ENCODE data around the gene INAFM2.

Gene INAFM2

GRCh38 chr15:40334941-40335795 is 11.7 kb downstream of the INAFM2 start:
- TF ChIP-seq MAX (IDR thresholded peaks at IDR 0.05; ENCODE audit: low read depth, low read length), result peak; percentile 70
- TF ChIP-seq MYC (IDR thresholded peaks at IDR 0.05; ENCODE audit: low read depth, low read length), result no peak
- no peak overlapping the region for H3K4me3 ChIP-seq (ENCODE audit: low read depth, low read length)
- DNase-seq (ENCODE audit: low read depth), result peak; percentile 59

- no peak for DNase-seq (ENCODE audit: low read depth)
- TF ChIP-seq, protein P1, sequence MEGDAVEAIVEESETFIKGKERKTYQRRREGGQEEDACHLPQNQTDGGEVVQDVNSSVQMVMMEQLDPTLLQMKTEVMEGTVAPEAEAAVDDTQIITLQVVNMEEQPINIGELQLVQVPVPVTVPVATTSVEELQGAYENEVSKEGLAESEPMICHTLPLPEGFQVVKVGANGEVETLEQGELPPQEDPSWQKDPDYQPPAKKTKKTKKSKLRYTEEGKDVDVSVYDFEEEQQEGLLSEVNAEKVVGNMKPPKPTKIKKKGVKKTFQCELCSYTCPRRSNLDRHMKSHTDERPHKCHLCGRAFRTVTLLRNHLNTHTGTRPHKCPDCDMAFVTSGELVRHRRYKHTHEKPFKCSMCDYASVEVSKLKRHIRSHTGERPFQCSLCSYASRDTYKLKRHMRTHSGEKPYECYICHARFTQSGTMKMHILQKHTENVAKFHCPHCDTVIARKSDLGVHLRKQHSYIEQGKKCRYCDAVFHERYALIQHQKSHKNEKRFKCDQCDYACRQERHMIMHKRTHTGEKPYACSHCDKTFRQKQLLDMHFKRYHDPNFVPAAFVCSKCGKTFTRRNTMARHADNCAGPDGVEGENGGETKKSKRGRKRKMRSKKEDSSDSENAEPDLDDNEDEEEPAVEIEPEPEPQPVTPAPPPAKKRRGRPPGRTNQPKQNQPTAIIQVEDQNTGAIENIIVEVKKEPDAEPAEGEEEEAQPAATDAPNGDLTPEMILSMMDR (IDR thresholded peaks at IDR 0.05; ENCODE audit: low read depth, low read length), result no peak
- TF ChIP-seq MYC (IDR thresholded peaks at IDR 0.05; ENCODE audit: low read depth, low read length) (no peak), MAX (IDR thresholded peaks at IDR 0.05; ENCODE audit: low read depth, low read length) (no peak), POLR2A (IDR thresholded peaks at IDR 0.05; ENCODE audit: extremely low read depth, insufficient read length) (no peak)
- no peak overlapping the region for H3K4me3 ChIP-seq (ENCODE audit: low read depth, low read length)
Observed at GRCh38 chr15:40335938-40336743, 12.6 kb downstream of the INAFM2 start.

- DNase-seq (ENCODE audit: low read depth), result peak; percentile 60
- TF ChIP-seq, protein P1 (IDR thresholded peaks at IDR 0.05; ENCODE audit: low read depth, low read length), result peak; percentile 43
- TF ChIP-seq MAX (IDR thresholded peaks at IDR 0.05; ENCODE audit: low read depth, low read length), result no peak
- no peak overlapping the region for H3K4me3 ChIP-seq (ENCODE audit: low read depth, low read length)
Observed at GRCh38 chr15:40336744-40337122, 13.2 kb downstream of the INAFM2 start.

- DNase-seq (ENCODE audit: low read depth), result no peak
- no peak for TF ChIP-seq MYC (IDR thresholded peaks at IDR 0.05; ENCODE audit: low read depth, low read length)
- no peak for TF ChIP-seq MAX (IDR thresholded peaks at IDR 0.05; ENCODE audit: low read depth, low read length)
- no peak for TF ChIP-seq POLR2A (IDR thresholded peaks at IDR 0.05; ENCODE audit: extremely low read depth, insufficient read length)
- TF ChIP-seq, protein P1 (IDR thresholded peaks at IDR 0.05; ENCODE audit: low read depth, low read length), result no peak
- H3K4me3 ChIP-seq (ENCODE audit: low read depth, low read length), result no peak overlapping the region
Observed at GRCh38 chr15:40337597-40337996, 14.1 kb downstream of the INAFM2 start.

DNA sequence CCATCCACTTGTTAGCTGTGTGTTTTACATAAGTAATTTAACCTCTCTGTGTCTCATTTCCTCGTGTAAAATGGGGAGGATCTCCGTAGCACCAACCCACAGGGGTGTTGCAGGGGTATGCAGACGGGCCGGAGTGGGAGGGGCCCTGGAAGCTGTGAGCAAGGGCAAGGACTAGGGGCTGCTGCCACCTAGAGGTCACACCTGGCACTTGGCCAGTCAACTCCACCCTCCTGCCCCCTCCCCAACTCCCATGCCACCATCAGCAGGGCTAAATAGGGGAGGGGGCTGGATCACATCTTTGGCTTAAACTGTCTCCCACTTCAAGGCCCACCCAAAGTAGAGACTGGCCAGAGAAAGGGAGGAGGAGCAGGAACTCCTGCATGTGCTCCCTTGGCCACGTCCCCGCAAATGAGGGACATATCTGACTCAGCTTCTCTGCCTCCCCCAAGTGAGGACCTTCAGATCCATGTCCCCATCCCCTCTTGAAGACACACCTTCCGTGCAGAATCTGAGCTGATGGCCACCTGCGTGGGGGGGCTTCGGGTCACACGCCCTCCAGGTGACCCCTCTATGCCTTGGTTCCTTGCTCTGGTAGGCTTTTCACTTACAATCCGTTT is 14.7 kb downstream of the INAFM2 start:
- peak; percentile 64; the same call in 1 of the 2 replicates for TF ChIP-seq MAX (IDR thresholded peaks at IDR 0.05; ENCODE audit: low read depth, low read length)
- TF ChIP-seq POLR2A (IDR thresholded peaks at IDR 0.05; ENCODE audit: extremely low read depth, insufficient read length), result no peak
- TF ChIP-seq, protein P1 (IDR thresholded peaks at IDR 0.05; ENCODE audit: low read depth, low read length), result peak; percentile 91
- peak; percentile 62 for TF ChIP-seq MYC (IDR thresholded peaks at IDR 0.05; ENCODE audit: low read depth, low read length)
- no peak overlapping the region for H3K4me3 ChIP-seq (ENCODE audit: low read depth, low read length)
- peak; percentile 88 for DNase-seq (ENCODE audit: low read depth)
